Chondrocyte (in vitro differentiated cells): ENCODE measurements around the gene APH1A. TPM values are rescaled to one million over a fixed set of nuclear protein-coding genes. Genes with fewer than 3 reads are reported as not detected.
"Not testable (repeated sequence)": the region's sequence is repeated elsewhere in the genome, so short reads cannot be mapped to it uniquely, and the experiment has no call there.

Experiments used
- DNase-seq: peaks from one replicate; pipeline ENCODE4 v3.0.0; 2021; ENCODE audit warnings: mixed read lengths, low spot score
- H3K27ac Mint-ChIP-seq: one replicate; pipeline ENCODE4 v1.8.0; 2021; ENCODE audit warnings: mild to moderate bottlenecking, moderate library complexity, mixed read lengths; ENCODE audit not compliant: unreplicated experiment
- H3K27me3 Mint-ChIP-seq: 2 replicates; pipeline ENCODE4 v1.8.0; 2021; ENCODE audit warnings: low read depth, mixed read lengths
- H3K36me3 Mint-ChIP-seq: 2 replicates; pipeline ENCODE4 v1.8.0; 2021; ENCODE audit warnings: low read depth, mixed read lengths
- H3K4me1 Mint-ChIP-seq: 2 replicates; pipeline ENCODE4 v1.8.0; 2021; ENCODE audit warnings: low read depth, mild to moderate bottlenecking, mixed read lengths
- H3K4me3 Mint-ChIP-seq: one replicate; pipeline ENCODE4 v1.8.0; 2021; ENCODE audit warnings: mild to moderate bottlenecking, moderate library complexity, mixed read lengths; ENCODE audit not compliant: unreplicated experiment
- H3K9me3 Mint-ChIP-seq: 2 replicates; pipeline ENCODE4 v1.8.0; 2021; ENCODE audit warnings: low read depth, mixed read lengths
- long read RNA-seq: library from polyadenylated mRNA; stranded (forward); transcript quantifications from one replicate; pipeline ENCODE4 v2.0.0, GENCODE V29; 2021
- total RNA-seq: library from RNA; stranded (reverse); gene quantifications from 3 replicates; pipeline ENCODE4 v1.2.1, GENCODE V29; 2021
- TF ChIP-seq, protein P1 (sequence below): fragments of 200-600 bp; sonication (generic); IDR thresholded peaks from 2 replicates; pipeline ENCODE4 v1.5.0; 2021; ENCODE audit warnings: antibody characterized with exemption, mild to moderate bottlenecking, moderate library complexity

The APH1A gene
- total RNA-seq, result 83.0 to 99.5 TPM (median 89.7 TPM) in 3 replicates
- long read RNA-seq, transcript APH1A-203 (7 exons, 1,713 nt), result major isoform, 11 of 31 reads
- long read RNA-seq, transcript APH1A-202 (6 exons, 2,353 nt), result minor isoform, 10 of 31 reads
- long read RNA-seq, partial matches to known transcripts, result 3 of 31 reads
- long read RNA-seq, other reads (novel, unspliced or antisense), result 6 of 31 reads

DNA sequence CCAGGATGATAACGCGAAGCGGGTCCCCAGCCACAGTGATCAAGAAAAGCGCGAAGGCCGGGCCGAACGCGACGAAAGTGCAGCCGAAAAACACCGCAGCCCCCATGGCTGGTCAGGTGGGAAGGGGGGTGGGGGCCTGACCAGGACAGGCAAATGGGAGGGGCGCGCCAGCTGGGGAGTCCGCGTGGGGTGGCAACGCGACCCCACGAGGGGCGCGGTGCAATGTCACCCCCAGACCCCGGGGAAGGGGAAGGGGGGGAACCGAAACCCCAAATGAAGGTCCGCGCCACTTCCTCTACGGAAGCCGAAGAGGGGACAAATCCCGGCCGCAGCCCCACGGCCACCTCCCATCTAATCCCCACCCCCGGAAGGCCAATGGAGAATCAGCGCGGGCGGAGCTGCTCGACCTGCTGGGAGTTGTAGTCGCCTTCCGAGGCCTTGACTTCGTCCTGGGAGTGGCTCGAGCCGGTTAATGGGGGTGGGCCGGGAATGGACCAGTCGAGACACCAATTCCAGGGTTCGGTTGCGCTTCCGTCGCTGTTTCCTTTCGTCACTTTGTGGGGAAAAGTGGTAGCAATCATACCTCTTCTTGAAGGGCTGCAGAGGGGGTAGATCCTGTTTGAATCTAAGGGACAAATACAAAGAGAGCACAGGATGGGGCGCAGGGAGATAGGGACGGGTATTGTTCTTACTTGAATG is at the start of gene APH1A:
Gene APH1A, minus strand, starts transcription at position 312 of the 699 bp plus-strand sequence. Its CDS starts 206 bp downstream, at position 106.
- peak; percentile 99 for DNase-seq
- peak within 1 kb of the TSS; percentile 97 for H3K27ac Mint-ChIP-seq
- H3K9me3 Mint-ChIP-seq, result no peaks in the 10 kb centered on the region
- peak within 1 kb of the TSS; percentile 98 for H3K4me3 Mint-ChIP-seq
- H3K36me3 Mint-ChIP-seq, result peaks cover 17% of the 10 kb centered on the region
- peaks cover 49% of the 10 kb centered on the region for H3K4me1 Mint-ChIP-seq
- TF ChIP-seq, protein P1, sequence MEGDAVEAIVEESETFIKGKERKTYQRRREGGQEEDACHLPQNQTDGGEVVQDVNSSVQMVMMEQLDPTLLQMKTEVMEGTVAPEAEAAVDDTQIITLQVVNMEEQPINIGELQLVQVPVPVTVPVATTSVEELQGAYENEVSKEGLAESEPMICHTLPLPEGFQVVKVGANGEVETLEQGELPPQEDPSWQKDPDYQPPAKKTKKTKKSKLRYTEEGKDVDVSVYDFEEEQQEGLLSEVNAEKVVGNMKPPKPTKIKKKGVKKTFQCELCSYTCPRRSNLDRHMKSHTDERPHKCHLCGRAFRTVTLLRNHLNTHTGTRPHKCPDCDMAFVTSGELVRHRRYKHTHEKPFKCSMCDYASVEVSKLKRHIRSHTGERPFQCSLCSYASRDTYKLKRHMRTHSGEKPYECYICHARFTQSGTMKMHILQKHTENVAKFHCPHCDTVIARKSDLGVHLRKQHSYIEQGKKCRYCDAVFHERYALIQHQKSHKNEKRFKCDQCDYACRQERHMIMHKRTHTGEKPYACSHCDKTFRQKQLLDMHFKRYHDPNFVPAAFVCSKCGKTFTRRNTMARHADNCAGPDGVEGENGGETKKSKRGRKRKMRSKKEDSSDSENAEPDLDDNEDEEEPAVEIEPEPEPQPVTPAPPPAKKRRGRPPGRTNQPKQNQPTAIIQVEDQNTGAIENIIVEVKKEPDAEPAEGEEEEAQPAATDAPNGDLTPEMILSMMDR, result no peak
- H3K27me3 Mint-ChIP-seq, result no peaks in the 10 kb centered on the region

DNA sequence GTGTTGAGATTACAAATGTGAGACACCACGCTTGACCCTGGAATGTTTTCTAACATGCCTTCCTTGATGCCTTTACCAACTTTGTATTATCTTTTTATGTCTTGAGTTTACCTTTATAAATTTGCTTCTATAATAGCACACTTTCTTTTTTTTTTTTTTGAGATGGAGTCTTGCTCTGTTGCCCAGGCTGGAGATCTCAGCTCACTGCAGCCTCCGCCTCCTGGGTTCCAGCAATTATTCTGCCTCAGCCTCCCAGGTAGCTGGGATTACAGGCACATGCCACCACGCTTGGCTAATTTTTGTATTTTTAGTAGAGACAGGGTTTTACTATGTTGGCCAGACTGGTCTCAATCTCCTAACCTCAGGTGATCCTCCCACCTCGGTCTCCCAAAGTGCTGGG is 45.9 kb upstream of the APH1A start:
- not testable (repeated sequence) for H3K27ac Mint-ChIP-seq, DNase-seq, H3K4me3 Mint-ChIP-seq, H3K27me3 Mint-ChIP-seq, H3K4me1 Mint-ChIP-seq, H3K36me3 Mint-ChIP-seq, H3K9me3 Mint-ChIP-seq

DNA sequence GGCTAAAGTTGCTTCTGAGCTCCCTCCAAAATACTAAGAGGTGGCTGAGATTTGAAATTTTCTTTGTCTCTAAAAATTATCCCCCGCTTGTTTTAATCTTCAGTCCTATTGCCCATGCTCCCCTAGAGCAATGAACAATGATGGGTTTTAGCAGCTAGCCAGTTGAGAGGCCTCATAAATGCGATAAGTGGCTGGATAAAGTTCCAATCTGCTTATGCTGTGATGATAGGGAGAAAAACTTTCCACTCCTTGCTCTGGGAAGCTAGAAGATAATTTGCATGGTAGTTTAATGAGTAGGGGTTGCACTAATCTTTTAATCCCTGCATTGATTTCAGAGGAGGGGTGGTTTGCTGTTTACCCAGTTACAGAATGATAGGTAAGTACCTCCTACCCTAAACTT is 42.9 kb upstream of the APH1A start:
- H3K27ac Mint-ChIP-seq, result no peak overlapping the region
- H3K36me3 Mint-ChIP-seq, result peaks cover 8% of the 10 kb centered on the region
- H3K4me3 Mint-ChIP-seq, result no peak overlapping the region
- H3K4me1 Mint-ChIP-seq, result no peaks in the 10 kb centered on the region
- TF ChIP-seq, protein P1, result no peak
- no peak for DNase-seq
- no peaks in the 10 kb centered on the region for H3K9me3 Mint-ChIP-seq
- H3K27me3 Mint-ChIP-seq, result no peaks in the 10 kb centered on the region

DNA sequence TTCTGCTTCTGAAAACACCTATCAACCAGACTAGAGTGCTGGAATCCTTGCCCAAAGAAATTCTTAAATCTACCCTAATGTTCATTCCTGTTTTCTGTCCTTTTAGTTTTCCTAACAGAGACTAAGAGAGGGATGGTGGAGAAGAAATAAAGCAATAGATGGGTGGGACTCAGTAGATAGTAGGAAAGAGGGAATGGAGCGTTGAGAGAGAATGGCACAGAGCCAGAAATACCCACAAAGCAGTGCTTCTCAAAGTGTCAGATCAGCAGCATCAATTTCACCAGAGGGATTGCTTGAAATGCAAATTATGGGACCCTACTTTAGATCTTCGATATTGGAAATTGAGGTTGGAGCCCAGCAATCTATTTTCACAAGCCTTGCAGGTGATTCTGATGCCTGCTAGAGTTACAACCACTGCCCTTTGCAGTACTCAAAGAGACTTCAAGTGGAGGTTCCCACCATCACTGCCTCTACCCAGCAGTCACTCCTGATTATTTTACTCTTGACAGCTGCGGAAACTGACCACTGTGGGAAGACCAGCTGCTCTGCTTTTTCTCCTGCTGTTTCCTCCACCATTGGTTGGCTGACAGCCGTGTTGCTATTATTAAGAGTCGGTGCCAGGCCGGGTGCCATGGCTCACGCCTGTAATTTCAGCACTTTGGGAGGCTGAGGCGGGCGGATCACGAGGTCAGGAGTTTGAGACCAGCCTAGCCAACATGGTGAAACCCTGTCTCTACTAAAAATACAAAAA is 41.1 kb upstream of the APH1A start:
- Mint-ChIP-seq H3K27ac (no peak overlapping the region), H3K36me3 (peaks cover 12% of the 10 kb centered on the region)
- DNase-seq, result no peak

DNA sequence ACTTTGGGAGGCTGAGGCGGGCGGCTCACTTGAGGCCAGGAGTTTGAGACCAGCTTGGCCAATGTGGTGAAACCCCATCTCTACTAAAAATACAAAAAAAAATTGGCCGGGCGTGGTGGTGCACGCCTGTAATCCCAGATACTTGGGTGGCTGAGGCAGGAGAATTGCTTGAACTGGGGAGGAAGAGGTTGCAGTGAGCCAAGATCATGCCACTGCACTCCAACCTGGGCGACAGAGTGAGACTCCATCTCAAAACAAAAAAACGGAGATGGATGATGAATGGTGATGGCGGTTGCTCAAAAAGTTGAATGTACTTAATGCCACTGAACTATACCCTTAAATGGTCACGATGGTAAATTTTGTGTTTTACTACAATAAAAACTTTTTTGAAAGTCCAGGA is 39.8 kb upstream of the APH1A start:
- not testable (repeated sequence) for H3K27ac Mint-ChIP-seq, H3K9me3 Mint-ChIP-seq, DNase-seq, H3K27me3 Mint-ChIP-seq, H3K4me3 Mint-ChIP-seq, H3K4me1 Mint-ChIP-seq
- H3K36me3 Mint-ChIP-seq, result peaks cover 12% of the 10 kb centered on the region

More for the DNA sequence above, 41.1 kb upstream of the APH1A start:
- no peak overlapping the region for H3K4me3 Mint-ChIP-seq
- H3K27me3 Mint-ChIP-seq, result no peaks in the 10 kb centered on the region
- no peaks in the 10 kb centered on the region for H3K9me3 Mint-ChIP-seq
- TF ChIP-seq, protein P1, result no peak
- no peaks in the 10 kb centered on the region for H3K4me1 Mint-ChIP-seq

DNA sequence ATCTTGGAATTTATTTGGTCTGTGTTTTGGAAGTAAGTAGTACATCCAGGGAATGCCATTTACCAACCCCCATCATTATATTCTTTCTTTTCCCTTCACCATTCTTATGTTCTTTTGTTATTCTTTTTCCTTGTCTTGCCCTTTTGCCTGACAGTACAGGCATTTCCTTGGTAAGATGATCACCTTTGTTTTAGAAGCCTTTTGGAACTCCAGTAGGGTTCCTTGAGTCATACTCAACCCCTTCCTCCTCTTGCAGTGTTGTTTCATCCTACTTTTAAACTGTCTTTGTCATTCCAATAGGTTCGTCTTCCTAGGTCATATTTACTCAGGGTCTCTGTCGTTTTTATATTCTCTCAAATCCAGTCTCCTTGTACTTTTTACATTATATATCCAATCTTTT is 34.1 kb upstream of the APH1A start:
- Mint-ChIP-seq H3K9me3 (no peaks in the 10 kb centered on the region), H3K36me3 (peaks cover 17% of the 10 kb centered on the region), H3K27me3 (no peaks in the 10 kb centered on the region), H3K4me1 (no peaks in the 10 kb centered on the region), H3K27ac (no peak overlapping the region), H3K4me3 (no peak overlapping the region)
- no peak for DNase-seq
- TF ChIP-seq, protein P1, result no peak
